Psoas muscle (tissue), 8 donors: ENCODE measurements around the gene CDH18. TPM values are rescaled to one million over a fixed set of nuclear protein-coding genes. Genes with fewer than 3 reads are reported as not detected.

Experiments used
- ATAC-seq, 4 donors: fragments of 200-7000 bp; cut with Tn5 transposase; one replicate each; pipeline ENCODE4 v1.9.1; 2020; ENCODE audit warnings: moderate library complexity in 3 of 4, mild to moderate bottlenecking in 2 of 4
- DNase-seq, 2 donors: peaks; one replicate each; pipeline ENCODE4 v3.0.0-alpha.2; 2020
- H3K27ac ChIP-seq: fragments of 200-600 bp; one replicate; pipeline ENCODE4 v1.8.0; 2022
- H3K27me3 ChIP-seq, 3 donors: fragments of 200-600 bp in 1 of 3; one replicate each; pipeline versions ENCODE4 v1.6.1 to v1.8.0; 2013 to 2022; ENCODE audit warnings: low read length in 2 of 3, mild to moderate bottlenecking in 2 of 3, moderate library complexity in 1 of 3; ENCODE audit not compliant: insufficient read depth in 3 of 3
- H3K36me3 ChIP-seq, 2 donors: fragments of 200-600 bp in 1 of 2; one replicate each; pipeline versions ENCODE4 v1.6.1 to v1.8.0; 2013 to 2022; ENCODE audit warnings: low read depth in 1 of 2, mild to moderate bottlenecking in 1 of 2, moderate library complexity in 1 of 2; ENCODE audit not compliant: insufficient read depth in 1 of 2
- H3K4me1 ChIP-seq: fragments of 200-600 bp; one replicate; pipeline ENCODE4 v1.8.0; 2022
- H3K4me3 ChIP-seq: fragments of 200-600 bp; one replicate; pipeline ENCODE4 v1.8.0; 2022; ENCODE audit warnings: mild to moderate bottlenecking
- H3K9me3 ChIP-seq: fragments of 200-600 bp; one replicate; pipeline ENCODE4 v1.8.0; 2022
- CTCF ChIP-seq: fragments of 200-600 bp; IDR thresholded peaks from one replicate; pipeline ENCODE4 v1.8.0; 2022; ENCODE audit warnings: antibody characterized with exemption
- WGBS, 3 donors: extraction: QIAGEN DNeasy Blood & Tissue Kit; methylation state at CpG; one replicate each; pipeline versions ENCODE4 v1.1.6 to v1.1.7; 2013; 5-methylcytosine and 5-hydroxymethylcytosine counted together
- intact Hi-C, 2 donors: fragments of 100-400 bp; cut with DNase I; formaldehyde crosslinking; loops; one replicate each; pipeline versions ENCODE4 v1.11.0 to v1.14.2; 2022
- polyA plus RNA-seq, 3 donors: library from polyadenylated mRNA; stranded (reverse); fragments of 200-250 nt; gene quantifications; one replicate each; pipeline ENCODE4 v1.2.3, GENCODE V29; 2013
- total RNA-seq, 4 donors: library from RNA; stranded (reverse); fragmentation: NEBNext Ultra II Directional in 2 of 4; extraction: Animal tissue kit (Norgen Biotek cat#: 25700) in 2 of 4; gene quantifications; one replicate each; pipeline versions ENCODE4 v1.2.1 to v1.2.4, GENCODE V29; 2021 to 2023
- donor health status: healthy with polysubstance abuse.
- donor health status: DM: no; HTN: no; CAD: no; lungs with moderate emphysema.
- donor health status: Bipolar disorder and iron deficiency.
- donor health status: healthy.
- donor health status: DM: yes; HTN: yes; CAD: no.
- donor health status: DM: no; HTN: no; CAD: no.
- donor health status: DM: no; HTN: no; CAD: no.
- donor health status: DM: yes; HTN: yes; CAD: no.

CDH18 gene
- total and polyA plus RNA-seq, 7 donors, result 0.03 TPM; not detected in 5

GRCh38 chr5:19745247-19745646 is 242.8 kb downstream of the CDH18 start:
- no peak for ATAC-seq
- H3K36me3 ChIP-seq, result no peaks in the 10 kb centered on the region
- no peak overlapping the region for H3K27ac ChIP-seq
- no peaks in the 10 kb centered on the region for H3K9me3 ChIP-seq
- no peaks in the 10 kb centered on the region for H3K4me1 ChIP-seq
- H3K27me3 ChIP-seq, result no peaks in the 10 kb centered on the region
- intact Hi-C loops, result no loop called here
- H3K4me3 ChIP-seq, result no peak overlapping the region
- whole genome bisulfite sequencing, 3 donors, result 34 to 45% (median 42%) methylated on average over 3 of the region's 3 CpGs
- TF ChIP-seq CTCF, result no peak
- no peak for DNase-seq

DNA sequence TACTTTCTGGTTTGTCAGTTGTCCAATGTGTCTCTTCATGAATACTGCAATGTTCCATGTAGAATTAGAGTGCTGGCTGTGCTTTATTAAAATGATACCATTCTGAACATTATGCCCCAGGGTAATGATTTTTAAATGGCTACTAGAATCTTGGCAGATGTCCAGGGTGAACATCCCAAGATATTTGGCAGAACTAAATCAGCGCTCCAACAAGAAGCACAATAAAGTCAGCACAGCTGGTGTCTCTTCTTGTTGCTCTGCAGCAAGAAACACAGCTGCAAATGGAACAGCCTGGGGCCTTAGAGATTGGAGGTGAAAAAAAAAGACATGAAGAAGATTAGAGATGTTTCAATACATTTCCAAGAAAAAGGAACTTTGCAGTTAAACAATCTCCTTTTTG is 248.3 kb downstream of the CDH18 start:
- Histone ChIP-seq H3K27me3 (no peaks in the 10 kb centered on the region), H3K4me1 (no peaks in the 10 kb centered on the region), H3K36me3 (no peaks in the 10 kb centered on the region), H3K27ac (no peak overlapping the region), H3K9me3 (no peaks in the 10 kb centered on the region), H3K4me3 (no peak overlapping the region)
- ATAC-seq (no peak), DNase-seq (no peak)
- no peak for TF ChIP-seq CTCF
- 7 to 19% (median 9%) methylated on average over 1 of the region's 1 CpG for WGBS, 3 donors
- intact Hi-C loops, result no loop called here

- DNase-seq, result no peak
Measured at GRCh38 chr5:19734776-19735175, 253.2 kb downstream of the CDH18 start.

DNA sequence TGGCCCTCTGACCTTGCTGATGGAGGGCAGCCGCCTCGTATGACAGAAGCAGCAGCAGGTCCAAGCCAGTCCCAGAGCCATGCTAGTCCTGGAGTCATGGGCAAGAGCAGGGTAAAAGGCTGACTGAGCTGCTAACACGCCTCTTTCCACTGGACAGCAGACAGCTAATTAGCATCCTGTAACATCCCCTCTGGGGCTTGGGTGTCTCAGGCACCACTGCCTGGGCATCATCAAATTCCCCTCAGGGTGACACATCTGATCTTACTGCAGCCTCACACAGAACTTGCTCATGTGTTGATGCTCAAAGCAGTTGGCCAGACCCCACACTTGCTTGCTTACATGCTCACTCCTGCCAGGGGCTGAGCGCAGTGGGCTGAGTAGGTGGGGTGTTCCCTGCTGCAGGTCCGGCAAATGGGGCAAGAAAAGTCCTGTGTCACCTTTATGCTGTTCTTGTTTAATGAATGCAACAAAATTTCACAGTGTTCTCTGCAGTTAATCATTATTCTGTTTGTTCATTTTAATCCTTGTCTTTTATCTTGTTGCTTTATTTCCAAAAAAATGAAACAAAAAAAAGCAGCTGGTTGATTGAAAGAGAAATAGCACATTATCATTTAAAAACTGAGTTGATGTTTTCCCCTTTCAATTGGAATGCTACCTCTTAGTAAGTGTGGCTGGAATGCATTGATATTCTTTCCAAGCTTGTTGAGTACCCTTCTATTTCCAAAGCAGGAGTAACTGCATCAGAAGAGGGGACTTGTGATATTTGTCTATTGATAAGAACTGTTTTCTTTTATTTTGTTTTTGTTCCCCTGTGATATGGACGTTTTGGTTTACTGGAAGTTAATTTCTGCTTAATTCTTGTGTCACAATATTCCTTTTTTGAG is 254.1 kb downstream of the CDH18 start:
- no peaks in the 10 kb centered on the region for H3K27me3 ChIP-seq
- WGBS, 3 donors, result 77 to 83% (median 80%) methylated on average over 6 of the region's 6 CpGs
- intact Hi-C loops, result no loop called here
- TF ChIP-seq CTCF, result no peak
- no peak overlapping the region for H3K27ac ChIP-seq
- no peaks in the 10 kb centered on the region for H3K4me1 ChIP-seq
- no peak for DNase-seq
- H3K9me3 ChIP-seq, result no peaks in the 10 kb centered on the region
- no peaks in the 10 kb centered on the region for H3K36me3 ChIP-seq
- ATAC-seq, result no peak
- H3K4me3 ChIP-seq, result no peak overlapping the region

More at GRCh38 chr5:19734776-19735175, 253.2 kb downstream of the CDH18 start:
- Histone ChIP-seq H3K9me3 (no peaks in the 10 kb centered on the region), H3K27ac (no peak overlapping the region), H3K36me3 (no peaks in the 10 kb centered on the region), H3K4me1 (no peaks in the 10 kb centered on the region), H3K27me3 (no peaks in the 10 kb centered on the region), H3K4me3 (no peak overlapping the region)
- intact Hi-C loops, result no loop called here
- 59 to 71% (median 63%) methylated on average over 1 of the region's 1 CpG for WGBS, 3 donors
- no peak for ATAC-seq
- no peak for TF ChIP-seq CTCF

- H3K9me3 ChIP-seq, result no peaks in the 10 kb centered on the region
- WGBS, 3 donors, result 11 to 19% (median 12%) methylated on average over 3 of the region's 3 CpGs
- ATAC-seq, result no peak
Measured at GRCh38 chr5:19728571-19728970, 259.4 kb downstream of the CDH18 start.

More at GRCh38 chr5:19728571-19728970, 259.4 kb downstream of the CDH18 start:
- no peaks in the 10 kb centered on the region for H3K36me3 ChIP-seq
- TF ChIP-seq CTCF, result no peak
- intact Hi-C loops, result no loop called here
- no peaks in the 10 kb centered on the region for H3K27me3 ChIP-seq
- H3K27ac ChIP-seq, result no peak overlapping the region
- H3K4me3 ChIP-seq, result no peak overlapping the region
- no peak for DNase-seq
- H3K4me1 ChIP-seq, result no peaks in the 10 kb centered on the region
